ENCODE measurements around the gene EPB41. TPM values are rescaled to one million over a fixed set of nuclear protein-coding genes. Genes with fewer than 3 reads are reported as not detected.

Gene EPB41
- 38.8 TPM for total RNA-seq
- polyA plus RNA-seq (ENCODE audit: insufficient read depth, low read depth, low replicate concordance): 9.9 TPM
- long read RNA-seq, donor 1, full-length matches to known transcripts: 1 of 1 reads
- long read RNA-seq, donor 1, partial matches to known transcripts: 0 of 1 reads
- long read RNA-seq, donor 1, other reads (novel, unspliced or antisense): 0 of 1 reads
- long read RNA-seq, donor 2, full-length matches to known transcripts: 3 of 3 reads
- long read RNA-seq, donor 2, partial matches to known transcripts: 0 of 3 reads
- long read RNA-seq, donor 2, other reads (novel, unspliced or antisense): 0 of 3 reads
- long read RNA-seq, donor 3, full-length matches to known transcripts: 2 of 2 reads
- long read RNA-seq, donor 3, partial matches to known transcripts: 0 of 2 reads
- long read RNA-seq, donor 3, other reads (novel, unspliced or antisense): 0 of 2 reads
- long read RNA-seq, donor 4, full-length matches to known transcripts: 1 of 1 reads
- long read RNA-seq, donor 4, partial matches to known transcripts: 0 of 1 reads
- long read RNA-seq, donor 4, other reads (novel, unspliced or antisense): 0 of 1 reads
- long read RNA-seq, donor 5: 0 reads
- long read RNA-seq, donor 6: 0 reads
- long read RNA-seq, donor 7, full-length matches to known transcripts: 2 of 14 reads
- long read RNA-seq, donor 7, partial matches to known transcripts: 1 of 14 reads
- long read RNA-seq, donor 7, other reads (novel, unspliced or antisense): 11 of 14 reads
- long read RNA-seq, donor 8: 0 reads
- long read RNA-seq, donor 9, full-length matches to known transcripts: 1 of 1 reads
- long read RNA-seq, donor 9, partial matches to known transcripts: 0 of 1 reads
- long read RNA-seq, donor 9, other reads (novel, unspliced or antisense): 0 of 1 reads
- long read RNA-seq, donor 10, partial matches to known transcripts: 0 of 1 reads
- long read RNA-seq, donor 10, other reads (novel, unspliced or antisense): 0 of 1 reads

DNA sequence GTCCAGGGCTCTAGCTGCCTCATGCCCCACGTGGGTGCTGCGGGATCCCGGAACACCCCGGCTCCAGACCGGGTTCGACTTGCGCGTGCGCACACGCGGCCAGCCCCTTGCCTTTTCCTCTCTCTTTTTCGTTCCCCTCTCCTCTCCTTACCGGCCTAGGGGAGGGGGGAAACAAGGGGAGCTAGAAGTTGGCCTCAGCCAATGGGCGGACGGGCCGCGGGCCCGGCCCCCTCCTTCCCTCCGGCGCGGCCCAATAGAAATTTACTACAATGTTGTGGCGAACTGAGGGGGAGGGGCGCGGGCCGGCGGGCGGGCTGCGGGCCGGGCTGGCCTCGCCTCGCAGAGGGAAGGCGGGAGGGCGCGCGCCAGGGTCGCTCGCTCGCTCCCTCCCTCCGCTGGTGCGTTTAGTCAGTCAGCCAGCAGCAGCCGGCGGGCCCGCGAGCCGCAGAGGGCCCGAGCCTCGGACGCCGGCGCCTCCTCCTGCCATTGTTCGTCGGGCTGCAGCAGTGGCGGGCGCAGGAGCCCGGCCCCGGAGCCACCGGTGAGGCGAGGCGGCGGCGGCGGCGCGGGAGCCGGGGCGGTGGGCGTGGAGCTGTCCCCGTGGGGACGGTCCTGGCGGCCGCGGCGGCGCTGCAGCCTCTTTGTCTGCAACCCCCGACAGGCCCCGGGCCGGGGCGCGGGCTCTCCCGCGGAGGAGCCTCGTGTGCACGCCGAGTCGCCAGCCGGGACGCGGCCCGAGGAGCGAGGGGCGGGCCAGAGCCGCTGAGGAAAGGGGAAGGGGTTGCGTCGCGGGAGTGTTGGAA, at the start of gene EPB41:
TSS of gene EPB41 (plus strand) at position 342 of the 803 bp plus-strand sequence. CDS start 72,869 bp downstream, outside the sequence.
- peak within 1 kb of the TSS; percentile 5 to 82 (median 22) for H3K9ac ChIP-seq (ENCODE audit: low read length in 3 of 3)
- no peaks in the 10 kb centered on the region for H3K36me3 ChIP-seq (ENCODE audit: control insufficient read depth in 2 of 3, insufficient read depth in 3 of 3, low read length in 3 of 3)
- peak within 1 kb of the TSS; percentile 69 to 92 (median 73) for H3K4me3 ChIP-seq (ENCODE audit: low read length in 3 of 3)
- H3K27me3 ChIP-seq (ENCODE audit: control insufficient read depth, insufficient read depth, low read length): no peaks in the 10 kb centered on the region
- intact Hi-C loops (cut with DNase I): no loop called here
- TF ChIP-seq, protein P1, sequence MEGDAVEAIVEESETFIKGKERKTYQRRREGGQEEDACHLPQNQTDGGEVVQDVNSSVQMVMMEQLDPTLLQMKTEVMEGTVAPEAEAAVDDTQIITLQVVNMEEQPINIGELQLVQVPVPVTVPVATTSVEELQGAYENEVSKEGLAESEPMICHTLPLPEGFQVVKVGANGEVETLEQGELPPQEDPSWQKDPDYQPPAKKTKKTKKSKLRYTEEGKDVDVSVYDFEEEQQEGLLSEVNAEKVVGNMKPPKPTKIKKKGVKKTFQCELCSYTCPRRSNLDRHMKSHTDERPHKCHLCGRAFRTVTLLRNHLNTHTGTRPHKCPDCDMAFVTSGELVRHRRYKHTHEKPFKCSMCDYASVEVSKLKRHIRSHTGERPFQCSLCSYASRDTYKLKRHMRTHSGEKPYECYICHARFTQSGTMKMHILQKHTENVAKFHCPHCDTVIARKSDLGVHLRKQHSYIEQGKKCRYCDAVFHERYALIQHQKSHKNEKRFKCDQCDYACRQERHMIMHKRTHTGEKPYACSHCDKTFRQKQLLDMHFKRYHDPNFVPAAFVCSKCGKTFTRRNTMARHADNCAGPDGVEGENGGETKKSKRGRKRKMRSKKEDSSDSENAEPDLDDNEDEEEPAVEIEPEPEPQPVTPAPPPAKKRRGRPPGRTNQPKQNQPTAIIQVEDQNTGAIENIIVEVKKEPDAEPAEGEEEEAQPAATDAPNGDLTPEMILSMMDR (IDR thresholded peaks at IDR 0.05; ENCODE audit: borderline replicate concordance, extremely low read depth, insufficient read depth): no peak
- H3K27ac ChIP-seq (ENCODE audit: low read depth in 2 of 2, low read length in 2 of 2): peak within 1 kb of the TSS in 1 of 2 donors; percentile 36
- H3K4me1 ChIP-seq (ENCODE audit: control insufficient read depth in 2 of 3, insufficient read depth in 2 of 3, low read depth in 1 of 3, low read length in 3 of 3): peaks cover 0 to 8% (median 6%) of the 10 kb centered on the region in 3 donors
- peak; percentile 95 to 99 (median 97) for DNase-seq
- FAIRE-seq: no peak
- no peaks in the 10 kb centered on the region for H3K9me3 ChIP-seq (ENCODE audit: control insufficient read depth in 2 of 3, insufficient read depth in 1 of 3, low read length in 3 of 3)

DNA sequence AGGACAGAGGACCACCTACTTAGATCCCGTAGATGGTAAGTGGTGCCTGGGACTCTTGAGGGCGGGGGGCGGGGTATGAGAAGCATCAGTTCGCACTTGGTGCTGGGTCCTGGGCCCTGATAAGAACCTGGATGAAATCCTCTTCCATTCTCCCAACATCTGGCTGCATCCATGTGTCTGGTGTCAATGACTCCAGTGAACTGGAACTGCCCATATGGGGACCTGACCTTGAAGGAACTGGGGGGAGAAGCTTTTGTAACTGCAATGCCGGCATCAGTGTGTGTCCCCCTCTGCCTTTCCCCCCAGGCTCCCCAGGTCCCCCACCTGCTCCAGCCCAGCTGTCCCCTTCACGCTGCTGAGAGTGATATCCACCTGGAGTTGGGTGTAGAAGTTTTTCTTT, 49.7 kb upstream of the EPB41 start:
- H3K9ac ChIP-seq (ENCODE audit: low read length in 3 of 3): no peak overlapping the region
- FAIRE-seq (no peak), DNase-seq (no peak)
- no peaks in the 10 kb centered on the region for H3K4me1 ChIP-seq (ENCODE audit: control insufficient read depth in 2 of 3, insufficient read depth in 2 of 3, low read depth in 1 of 3, low read length in 3 of 3)
- TF ChIP-seq, protein P1 (IDR thresholded peaks at IDR 0.05; ENCODE audit: borderline replicate concordance, extremely low read depth, insufficient read depth): no peak
- no peaks in the 10 kb centered on the region for H3K9me3 ChIP-seq (ENCODE audit: control insufficient read depth in 2 of 3, insufficient read depth in 1 of 3, low read length in 3 of 3)
- intact Hi-C loops (cut with DNase I): no loop called here
- H3K27ac ChIP-seq (ENCODE audit: low read depth in 2 of 2, low read length in 2 of 2): no peak overlapping the region
- no peak overlapping the region for H3K4me3 ChIP-seq (ENCODE audit: low read length in 3 of 3)
- no peaks in the 10 kb centered on the region for H3K36me3 ChIP-seq (ENCODE audit: control insufficient read depth in 2 of 3, insufficient read depth in 3 of 3, low read length in 3 of 3)
- no peaks in the 10 kb centered on the region for H3K27me3 ChIP-seq (ENCODE audit: control insufficient read depth, insufficient read depth, low read length)

DNA sequence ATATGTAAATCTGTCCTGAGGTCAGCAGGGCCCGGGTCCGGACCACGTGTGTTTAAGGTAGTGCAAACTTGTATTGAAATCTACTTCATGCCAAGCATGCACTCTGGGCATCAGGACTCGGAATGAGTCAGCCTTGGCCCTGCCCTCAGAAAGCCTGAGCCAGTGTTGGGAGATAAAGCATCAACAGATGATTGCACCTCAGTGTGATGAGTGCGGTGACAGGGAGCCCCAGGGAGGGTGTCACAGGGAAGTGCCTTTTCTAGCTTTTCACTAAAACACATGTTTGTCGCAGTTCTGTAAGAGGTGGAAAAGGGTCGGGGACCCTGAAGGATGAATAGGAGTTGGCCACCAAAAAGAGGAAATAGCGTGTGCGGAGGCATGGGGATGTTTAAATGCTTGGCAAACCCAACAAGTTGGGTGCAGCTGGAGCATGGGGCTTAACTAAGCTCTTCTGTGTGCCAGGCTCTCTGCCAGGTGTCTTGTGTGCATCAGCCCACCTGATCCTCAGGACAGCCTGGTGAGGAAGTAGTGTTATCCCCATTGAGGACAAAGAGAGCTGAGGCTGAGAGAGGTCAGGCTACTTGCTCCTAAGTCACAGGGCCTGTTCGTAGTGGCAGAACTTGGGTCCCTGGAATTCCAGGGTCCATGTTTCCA, 48.2 kb upstream of the EPB41 start:
- DNase-seq (no peak), FAIRE-seq (no peak)
- TF ChIP-seq, protein P1 (IDR thresholded peaks at IDR 0.05; ENCODE audit: borderline replicate concordance, extremely low read depth, insufficient read depth): no peak
- Histone ChIP-seq H3K36me3 (ENCODE audit: control insufficient read depth in 2 of 3, insufficient read depth in 3 of 3, low read length in 3 of 3) (no peaks in the 10 kb centered on the region), H3K27me3 (ENCODE audit: control insufficient read depth, insufficient read depth, low read length) (no peaks in the 10 kb centered on the region), H3K27ac (ENCODE audit: low read depth in 2 of 2, low read length in 2 of 2) (no peak overlapping the region), H3K9me3 (ENCODE audit: control insufficient read depth in 2 of 3, insufficient read depth in 1 of 3, low read length in 3 of 3) (no peaks in the 10 kb centered on the region), H3K4me1 (ENCODE audit: control insufficient read depth in 2 of 3, insufficient read depth in 2 of 3, low read depth in 1 of 3, low read length in 3 of 3) (no peaks in the 10 kb centered on the region), H3K4me3 (ENCODE audit: low read length in 3 of 3) (no peak overlapping the region), H3K9ac (ENCODE audit: low read length in 3 of 3) (no peak overlapping the region)
- intact Hi-C loops (cut with DNase I): no loop called here
